Stimulated activated CD8-positive, alpha-beta memory T cell treated with anti-CD3 and anti-CD28 coated beads, Interleukin-12 subunit alpha, Interleukin-12 subunit beta, amount 100 ng/mL, for 4 hours (primary cell): ENCODE results near the gene HNRNPAB.
A peak's percentile ranks its signal among the peaks of the same experiment; 100 is the strongest.

Experiments
- DNase-seq: peaks from one replicate; pipeline ENCODE4 v3.0.0-alpha.2; 2020; ENCODE audit warnings: low read depth

HNRNPAB gene

DNA sequence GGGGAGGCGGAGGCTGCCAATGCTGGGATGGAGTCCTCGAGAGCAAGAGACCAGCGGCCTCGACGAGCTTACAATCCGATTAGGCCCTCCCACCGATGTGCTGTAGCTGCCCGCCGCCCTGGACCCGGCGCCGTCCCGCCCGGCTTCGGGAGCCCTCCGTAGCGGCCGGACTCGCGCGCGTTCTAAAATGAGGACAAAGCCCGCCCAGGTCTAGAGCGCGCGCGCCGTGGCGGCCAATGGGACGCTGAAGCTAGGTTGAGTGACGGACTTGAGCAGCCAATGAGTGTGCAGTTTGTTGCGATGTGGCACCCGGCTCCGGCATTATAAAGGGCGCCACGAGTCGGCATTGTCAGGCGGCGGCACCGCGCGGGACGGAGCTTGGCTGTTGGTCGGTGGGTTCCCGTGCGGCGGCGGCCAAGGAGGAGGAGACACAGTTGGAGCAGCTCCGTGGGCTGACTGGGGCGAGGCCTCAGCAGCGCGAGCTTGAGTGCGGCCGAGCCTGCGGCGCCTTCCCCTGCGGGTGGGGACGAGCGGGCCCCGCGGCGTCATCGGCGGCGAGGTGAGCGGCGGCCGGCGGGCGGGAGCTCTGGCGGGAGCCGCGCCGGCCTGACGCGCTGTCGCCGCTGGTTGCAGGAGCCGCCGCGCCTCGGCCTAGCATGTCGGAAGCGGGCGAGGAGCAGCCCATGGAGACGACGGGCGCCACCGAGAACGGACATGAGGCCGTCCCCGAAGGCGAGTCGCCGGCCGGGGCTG, at the start of gene HNRNPAB:
HNRNPAB (plus strand) TSS at position 352 of the 753 bp plus-strand sequence; CDS start at position 657, 305 bp downstream.
- DNase-seq: peak; percentile 93

DNA sequence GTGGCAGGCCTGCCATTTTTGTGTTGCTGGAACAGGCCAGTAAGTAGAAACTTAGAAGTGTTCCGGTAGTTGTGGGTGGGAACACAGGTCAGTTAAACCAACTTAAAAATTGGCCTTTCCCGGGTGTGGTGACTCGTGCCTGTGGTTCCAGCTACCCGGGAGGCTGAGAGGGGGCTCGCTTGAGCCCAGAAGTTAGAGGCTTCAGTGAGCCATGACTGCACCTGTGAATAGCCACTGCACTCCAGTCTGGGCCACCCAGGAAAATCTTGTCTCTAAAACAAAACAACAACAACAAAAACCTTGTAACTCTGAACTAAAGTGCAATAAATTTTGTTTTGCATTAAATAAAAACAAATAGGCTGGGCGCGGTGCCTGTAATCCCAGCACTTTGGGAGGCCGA, 49.3 kb upstream of the HNRNPAB start:
- DNase-seq: no peak

DNA sequence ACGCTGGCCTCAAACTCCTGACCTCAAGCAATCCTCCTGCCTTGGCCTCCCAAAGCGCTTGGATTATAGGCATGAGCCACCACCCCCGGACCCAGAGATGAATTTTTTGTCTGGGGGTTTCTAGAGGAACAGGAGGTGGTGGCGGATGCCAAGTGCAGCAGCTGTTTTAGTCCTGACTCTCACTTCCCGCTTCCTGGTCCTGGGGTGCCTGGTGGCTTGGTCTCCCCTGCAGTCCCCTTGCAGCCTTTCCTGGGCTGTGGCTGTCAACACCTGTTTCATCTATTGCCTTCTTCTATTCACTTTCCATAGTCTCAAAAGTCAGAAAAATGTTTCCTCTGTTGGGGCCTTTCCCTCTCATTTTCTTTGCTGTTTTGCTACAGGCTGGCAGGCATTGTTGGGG, 44.2 kb upstream of the HNRNPAB start:
- DNase-seq: no peak

DNA sequence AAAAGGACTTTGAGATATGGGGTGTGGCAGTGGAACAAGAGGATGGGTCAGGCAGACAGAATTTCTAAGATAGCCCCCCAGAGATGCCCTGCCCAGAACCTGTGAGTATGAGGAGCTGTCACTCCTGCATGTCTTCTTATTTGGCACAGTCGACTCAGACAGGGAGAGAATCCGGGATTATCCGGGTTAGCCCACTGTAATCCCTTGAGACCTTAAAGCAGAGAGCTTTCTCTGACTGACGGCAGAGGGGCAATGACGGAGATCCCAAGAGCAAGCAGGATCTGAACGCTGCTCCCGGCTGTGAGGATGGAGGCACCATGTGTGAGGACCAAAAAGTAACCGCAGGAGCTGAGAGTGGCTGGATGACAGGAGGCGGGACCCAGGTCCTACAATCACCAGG, 41.9 kb upstream of the HNRNPAB start:
- DNase-seq: no peak

DNA sequence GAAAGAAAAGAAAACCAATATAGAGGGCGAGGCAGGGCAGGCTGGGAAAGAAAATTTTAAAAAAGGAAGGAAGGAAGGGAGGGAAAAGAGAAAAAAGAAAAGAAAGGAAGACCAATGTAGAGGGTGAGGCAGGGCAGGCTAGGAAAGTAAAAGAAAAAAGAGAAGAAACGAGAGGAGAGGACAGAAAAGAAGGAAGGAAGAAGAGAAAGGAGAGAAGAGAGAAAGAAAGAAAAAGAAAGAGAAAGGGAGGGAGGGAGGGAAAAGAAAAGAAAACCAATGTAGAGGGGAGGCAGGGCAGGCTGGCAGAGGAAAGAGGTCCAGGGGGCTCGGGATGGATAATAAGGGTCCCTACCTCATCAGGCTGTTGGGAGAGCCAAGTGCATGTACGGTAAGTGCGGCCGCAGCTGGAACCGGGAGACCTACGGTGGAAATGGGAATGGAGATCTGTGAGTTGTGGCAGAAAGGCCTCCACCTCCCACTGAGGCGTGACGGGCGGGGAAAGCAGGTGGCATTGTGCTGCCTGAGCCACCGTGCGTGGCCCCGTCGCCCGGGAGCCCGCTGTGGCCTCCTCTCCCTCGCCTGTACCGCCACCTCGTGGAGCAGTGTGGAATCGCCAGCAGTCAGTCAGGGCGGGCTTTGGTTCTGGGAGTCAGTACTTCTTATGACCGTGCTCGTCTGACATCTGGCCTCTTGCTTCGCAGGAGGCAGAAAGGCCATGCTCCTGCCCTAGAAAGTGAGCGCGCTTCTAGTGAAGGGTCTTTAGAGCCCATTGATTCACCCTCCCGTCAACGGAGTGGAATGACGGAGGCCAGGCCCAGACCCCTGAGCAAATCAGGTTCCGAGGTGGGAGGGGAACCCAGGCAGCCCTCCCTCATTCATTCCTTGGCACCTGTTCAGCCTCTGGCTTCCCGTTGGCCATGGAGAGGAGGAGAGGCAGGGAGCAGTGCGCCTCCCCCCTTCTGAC, 40.3 kb upstream of the HNRNPAB start:
- DNase-seq: peak; percentile 84

DNA sequence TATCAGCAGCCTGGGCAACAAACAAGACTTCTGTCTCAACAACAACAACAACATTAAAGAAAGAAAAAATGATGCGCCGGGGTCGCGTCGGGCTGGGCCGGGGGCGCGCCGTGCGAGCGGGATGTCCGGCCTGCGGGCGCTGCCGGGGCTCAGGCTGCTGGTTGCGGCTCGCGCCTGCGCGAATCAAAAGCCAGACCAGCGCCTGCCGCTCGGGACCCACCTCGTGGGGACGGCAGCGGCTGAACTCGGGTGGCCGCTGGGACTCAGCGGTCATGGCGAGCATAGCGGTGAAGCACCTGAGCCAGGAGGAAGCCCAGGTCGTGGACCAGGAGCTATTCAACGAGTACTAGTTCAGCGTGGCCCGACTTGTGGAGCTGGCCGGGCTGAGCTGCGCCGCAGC, 38.8 kb upstream of the HNRNPAB start:
- no peak for DNase-seq

DNA sequence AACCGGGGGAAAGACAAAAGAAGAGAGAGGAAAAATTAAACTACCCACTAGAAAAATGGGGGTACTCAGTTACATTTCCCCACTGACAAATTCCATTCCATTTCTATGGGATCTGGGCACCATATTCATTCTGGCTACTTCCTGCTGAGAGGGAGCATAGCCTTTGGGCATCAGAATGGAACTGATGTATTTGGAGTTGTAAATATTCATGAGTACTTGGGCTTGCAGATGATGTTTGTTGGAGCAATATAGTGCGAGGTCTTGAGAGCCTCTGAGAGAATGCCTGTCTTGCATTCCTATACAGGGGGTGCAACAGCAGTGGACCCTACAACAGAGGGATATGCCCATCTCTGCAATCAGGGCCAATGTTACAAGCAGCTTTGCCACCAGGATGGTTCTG, 33.9 kb upstream of the HNRNPAB start:
- DNase-seq: no peak

DNA sequence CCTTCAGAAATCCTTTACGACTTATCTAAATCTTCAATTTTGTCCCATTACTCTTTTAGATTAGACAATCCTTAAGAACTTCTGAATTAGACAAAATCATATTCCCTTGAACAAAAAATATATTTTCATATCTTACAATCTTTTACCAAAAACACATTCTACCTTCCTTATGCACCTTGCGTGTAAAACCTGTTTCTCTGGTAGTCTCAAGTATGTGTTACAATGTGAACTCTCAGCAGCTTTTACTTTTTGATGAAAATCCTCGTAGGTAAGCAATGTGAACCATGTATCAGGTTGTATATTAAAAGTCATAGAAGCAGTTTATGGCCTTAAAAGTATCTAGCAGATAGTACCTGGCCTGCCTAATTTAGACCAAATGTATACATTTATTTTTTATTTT, 29.9 kb upstream of the HNRNPAB start:
- no peak for DNase-seq

DNA sequence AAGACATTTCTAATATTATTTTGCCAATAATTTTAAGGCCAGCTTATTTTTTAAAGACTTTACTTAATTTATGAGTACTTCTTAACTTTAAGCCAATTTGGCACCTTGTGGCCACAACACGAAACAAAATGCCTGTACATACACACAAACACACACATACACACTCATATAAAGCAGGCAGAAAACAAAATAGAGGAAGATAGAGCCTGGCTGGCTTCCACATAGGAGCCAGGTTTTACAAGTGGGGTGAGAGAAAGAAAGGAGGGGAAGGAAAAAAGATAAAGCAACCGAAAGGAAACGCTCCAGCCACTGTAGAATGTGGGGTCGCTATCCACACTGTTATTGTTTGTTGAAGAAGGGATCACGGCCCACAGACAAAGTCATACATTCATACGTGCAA, 27.5 kb upstream of the HNRNPAB start:
- DNase-seq: no peak

DNA sequence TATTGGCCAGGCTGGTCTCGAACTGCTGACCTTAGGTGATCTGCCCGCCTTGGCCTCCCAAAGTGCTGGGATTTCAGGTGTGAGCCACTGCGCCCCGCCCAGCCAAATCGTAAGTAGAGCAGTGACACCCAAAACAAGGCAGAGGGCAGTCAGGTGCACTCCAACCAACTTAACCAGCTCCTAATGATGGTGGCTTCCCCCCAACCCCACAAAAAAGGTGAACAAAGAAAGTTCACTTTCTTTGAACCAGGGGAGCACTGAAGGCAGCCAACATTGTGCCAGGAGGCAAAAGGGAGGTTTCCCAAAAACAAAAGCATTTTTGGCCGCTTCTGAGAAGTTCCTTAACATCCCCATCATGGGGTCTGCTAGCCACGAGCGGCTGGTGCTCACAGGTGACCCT, 26.8 kb upstream of the HNRNPAB start:
- DNase-seq: no peak

DNA sequence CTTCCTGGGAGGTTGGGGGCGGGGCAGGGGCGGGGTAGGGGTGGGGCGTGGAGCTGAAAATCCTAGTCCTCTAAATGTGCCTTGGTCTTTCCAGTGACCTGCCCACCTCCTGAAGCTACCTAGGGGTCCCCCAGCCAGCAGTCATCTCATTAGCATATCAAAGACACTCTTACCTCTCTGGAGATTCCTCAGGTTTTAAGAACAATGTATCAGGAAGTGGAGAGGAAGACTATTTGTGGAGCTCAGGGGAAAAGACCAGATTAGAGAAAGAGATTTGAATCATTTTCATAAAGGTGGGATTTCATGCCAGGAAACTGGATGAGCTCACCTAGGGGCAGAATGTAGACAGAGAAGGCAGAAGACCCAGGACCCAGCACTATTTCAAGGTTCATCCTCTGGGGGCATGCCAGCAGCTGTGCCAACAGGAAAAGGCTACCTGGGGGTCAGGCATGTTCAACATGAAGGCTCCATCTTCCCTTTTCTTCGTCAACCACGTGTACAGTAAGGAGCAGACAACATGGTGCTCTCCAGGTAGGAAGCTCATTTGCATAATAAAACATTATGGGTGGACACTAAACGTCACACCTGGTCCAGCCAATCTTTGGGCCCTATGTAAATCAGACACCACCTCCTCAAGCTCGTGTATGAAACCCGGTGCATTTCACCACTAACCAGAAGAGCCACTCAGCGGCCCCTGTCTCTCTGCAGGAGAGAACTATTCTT, 24.0 kb upstream of the HNRNPAB start:
- DNase-seq: no peak

DNA sequence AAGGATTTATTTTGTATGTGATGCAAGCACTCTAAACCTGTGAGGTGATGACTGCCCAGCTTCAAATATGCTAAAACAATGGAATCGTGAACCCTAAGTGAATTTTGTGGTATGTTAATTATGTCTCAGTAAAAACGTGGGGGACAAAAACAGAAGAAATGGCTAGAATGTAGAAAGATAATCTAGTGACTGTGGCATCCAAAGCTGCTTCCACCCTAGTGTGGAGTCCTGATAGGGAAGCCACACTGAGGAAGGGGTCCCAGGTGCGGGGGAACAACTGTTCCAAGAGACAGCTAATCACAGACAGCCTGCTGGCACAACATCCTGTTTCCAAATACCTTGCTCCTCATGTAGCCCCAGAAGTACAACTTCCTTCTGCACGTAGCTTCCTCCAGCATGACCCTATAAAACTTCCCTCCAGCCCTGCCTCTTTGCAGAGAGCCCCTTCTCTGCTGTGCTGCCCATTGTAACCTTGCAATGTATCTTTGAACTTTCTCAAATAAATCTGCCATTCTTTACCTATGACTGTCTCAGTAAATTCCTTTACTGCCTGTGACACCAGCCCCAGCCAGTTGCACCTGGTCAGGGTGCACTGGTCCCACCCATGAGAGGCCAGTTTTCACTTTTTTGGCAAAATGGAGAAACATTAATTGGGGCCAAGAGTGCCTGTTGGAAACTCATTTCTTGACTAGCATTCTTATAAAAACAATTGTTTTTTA, 22.0 kb upstream of the HNRNPAB start:
- DNase-seq: no peak

DNA sequence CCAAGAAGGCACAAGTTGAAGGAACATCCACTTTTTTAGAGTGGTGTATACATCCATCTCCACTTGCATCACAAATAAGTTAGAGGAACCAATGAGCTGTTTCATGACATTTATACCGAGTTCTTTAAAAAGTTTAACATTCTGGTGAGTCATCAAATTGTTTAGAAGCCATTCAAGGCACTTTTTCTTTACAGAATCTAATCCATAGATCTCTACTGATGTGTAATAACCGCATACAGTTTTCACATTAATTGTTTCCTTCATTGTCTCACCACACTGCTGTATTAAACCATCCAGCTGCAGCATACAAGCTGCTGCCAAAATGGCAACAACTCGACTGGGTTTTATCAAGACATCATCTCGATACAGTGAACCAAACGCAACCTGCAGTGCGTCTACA, 17.9 kb upstream of the HNRNPAB start:
- no peak for DNase-seq

DNA sequence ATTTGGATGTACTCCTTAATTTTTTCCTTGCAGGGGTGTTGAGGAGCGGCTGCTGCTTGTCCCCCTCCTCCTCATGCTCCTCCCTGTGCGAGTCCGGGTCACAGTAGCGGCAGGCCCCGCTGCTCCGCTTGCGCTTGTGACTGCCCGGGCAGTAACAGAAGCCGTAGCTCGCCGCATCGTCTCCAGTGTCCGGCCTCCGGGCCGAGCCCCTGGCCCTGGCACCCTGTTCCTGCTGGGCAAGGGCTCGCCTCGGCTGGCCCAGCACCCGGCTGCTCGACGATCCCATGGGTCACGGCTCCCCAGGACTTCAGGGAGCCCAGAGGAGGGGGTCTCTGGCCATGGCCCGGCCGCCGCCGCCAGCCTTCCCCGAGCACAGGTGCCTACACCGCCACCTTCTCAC, 17.3 kb upstream of the HNRNPAB start, which contains the start of gene GMCL2:
GMCL2 (minus strand) TSS at position 358 of the 400 bp plus-strand sequence; CDS start at position 286, 72 bp downstream.
- no peak for DNase-seq

DNA sequence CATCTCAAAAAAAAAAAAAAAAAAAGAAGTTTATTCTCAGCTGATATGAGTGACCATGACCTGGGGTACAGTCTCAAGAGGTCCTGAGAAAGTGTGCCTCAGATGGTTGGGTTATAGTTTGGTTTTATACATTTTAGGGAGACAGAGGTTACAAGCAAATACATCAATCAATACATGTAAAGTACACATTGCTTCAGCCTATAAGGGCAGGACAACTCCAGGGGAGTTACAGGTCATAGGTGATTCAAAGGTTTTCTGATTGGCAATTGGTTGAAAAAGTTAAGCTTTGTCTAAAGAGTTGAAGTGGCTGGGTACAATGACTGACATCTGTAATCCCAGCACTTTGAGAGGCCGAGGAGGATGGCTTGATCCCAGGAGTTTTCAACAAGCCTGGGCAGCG, 14.9 kb upstream of the HNRNPAB start:
- no peak for DNase-seq

DNA sequence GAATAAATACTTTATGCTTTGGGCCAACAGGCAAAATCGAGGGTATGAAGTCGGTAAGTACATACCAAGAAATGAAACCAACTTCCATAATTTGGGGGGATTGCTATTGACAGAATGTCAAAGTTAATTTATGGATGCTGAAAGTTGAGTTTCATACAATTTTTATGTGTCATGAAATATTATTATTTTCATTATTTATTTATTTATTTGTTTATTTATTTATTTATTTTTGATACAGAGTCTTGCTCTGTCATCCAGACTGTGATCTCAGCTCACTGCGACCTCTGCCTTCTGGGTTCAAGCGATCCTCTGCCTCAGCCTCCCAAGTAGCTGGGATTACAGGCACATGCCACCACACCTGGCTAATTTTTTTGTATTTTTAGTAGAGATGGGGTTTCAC, 12.7 kb upstream of the HNRNPAB start:
- no peak for DNase-seq

DNA sequence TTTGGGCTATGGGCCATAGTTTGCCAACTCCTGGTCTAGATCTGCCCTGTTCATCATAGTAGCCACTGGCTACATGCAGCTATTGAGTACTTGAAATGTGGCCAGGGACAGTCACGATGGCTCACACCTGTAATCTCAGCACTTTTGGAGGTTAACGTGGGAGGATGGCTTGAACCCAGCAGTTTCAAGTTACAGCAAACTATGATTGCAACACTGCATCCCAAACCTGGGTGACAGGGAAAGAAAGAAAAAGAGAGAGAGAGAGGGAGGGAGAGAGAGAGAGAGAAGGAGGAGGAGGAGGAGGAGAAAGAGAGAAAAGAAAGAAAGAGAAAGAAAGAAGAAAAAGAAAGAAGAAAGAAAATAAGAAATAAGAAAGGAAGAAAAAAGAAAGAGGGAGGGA, 12.1 kb upstream of the HNRNPAB start:
- no peak for DNase-seq

DNA sequence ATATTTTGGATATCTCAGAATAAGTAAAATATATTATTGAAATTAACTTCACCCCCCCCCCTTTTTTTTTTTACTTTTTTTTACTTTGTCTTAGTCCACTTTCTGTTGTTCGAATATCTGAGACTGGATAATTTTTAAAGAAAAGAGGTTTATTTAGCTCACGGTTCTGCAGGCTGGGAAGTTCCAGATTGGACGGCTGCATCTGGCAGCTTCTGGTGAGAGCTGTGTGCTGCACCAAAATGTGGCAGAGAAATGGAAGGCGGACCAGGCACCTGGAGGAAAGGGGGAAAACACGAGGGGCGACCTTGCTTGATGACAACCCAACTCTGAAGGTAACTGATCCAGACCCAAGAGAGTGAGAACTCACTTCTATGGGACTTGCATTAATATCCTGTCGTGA, 11.5 kb upstream of the HNRNPAB start:
- DNase-seq: no peak

DNA sequence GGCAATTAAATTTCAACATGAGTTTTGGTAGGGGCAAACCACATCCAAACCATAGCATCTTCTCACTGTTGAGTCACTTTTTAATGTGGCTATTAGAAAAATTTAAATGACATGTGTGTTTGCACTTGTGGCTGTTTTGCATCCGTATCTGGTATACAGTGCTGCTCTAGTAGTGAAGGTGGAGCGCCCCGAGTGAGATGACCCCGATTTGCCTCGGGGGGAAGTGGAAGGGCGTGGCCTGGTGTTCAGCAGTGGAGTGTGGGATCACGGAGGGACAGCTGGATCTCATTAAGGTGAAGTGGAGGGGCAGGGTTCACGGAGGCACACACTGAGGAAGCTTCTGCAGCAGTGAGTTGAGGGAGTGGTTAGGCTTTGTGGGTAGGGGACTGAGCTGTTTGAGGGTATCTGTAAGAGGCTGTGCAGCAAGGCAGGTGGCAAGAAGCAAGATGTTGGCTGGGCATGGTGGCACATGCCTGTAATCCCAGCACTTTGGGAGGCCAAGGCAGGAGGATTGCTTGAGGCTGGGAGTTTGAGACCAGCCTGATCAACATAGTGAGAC, 11.0 kb upstream of the HNRNPAB start:
- DNase-seq: no peak

DNA sequence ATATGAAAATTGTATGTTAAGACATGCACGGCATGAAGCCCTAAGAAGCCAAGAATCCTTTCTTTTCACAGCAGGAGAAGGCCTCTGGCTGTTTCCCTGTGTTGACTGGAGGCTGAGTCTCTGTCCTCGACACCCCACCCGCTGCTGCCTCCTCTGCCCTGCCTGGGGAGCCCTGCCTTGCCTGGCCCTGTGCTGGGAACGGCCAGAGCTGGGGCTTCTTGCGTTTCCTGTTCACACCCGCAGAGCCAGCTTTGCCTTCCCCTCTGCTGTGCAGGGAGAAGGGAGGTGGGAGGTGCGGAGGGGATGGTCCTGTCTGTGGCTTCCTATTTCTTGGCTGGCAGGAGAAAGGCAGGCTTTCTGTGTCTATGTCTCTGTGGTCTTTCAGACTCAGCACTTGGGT, 10.3 kb upstream of the HNRNPAB start:
- no peak for DNase-seq

DNA sequence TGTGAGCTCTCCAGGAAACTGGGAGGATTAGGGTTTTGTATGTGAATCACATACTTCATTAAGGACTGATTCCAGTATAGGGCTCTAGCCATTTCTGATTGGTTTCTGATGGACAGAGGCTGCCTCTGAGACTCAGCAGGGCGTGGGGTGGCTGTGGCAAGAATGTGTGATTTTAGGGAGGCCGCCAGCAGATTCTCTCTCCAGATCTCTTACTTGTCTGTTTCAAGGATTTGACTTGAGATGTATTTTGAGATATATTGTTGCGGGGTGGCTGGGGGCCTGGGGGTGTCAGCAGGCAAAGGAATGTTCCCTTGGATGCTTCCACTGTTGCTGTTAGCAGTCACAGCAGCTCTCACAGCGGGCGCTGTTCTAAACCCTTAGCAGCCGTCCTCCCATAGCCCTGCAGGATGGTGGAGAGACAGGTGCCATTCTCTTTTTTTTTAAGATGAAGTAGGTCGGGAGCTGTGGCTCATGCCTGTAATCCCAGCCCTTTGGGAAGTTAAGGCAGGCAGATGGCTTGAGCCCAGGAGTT, 8.0 kb upstream of the HNRNPAB start:
- DNase-seq: no peak
